MCF 10A (cell line): ENCODE data around the gene CYP1B1. TPM values are rescaled to one million over a fixed set of nuclear protein-coding genes. Genes with fewer than 3 reads are reported as not detected.

ENCODE experiments used
- BruUV-seq: library from RNA; stranded (reverse); fragments of 400-500 nt; replicated peaks from 2 replicates; lab custom pipeline; 2021; lab: Mats Ljungman, UMichigan
- CTCF ChIA-PET: fragments of 300-600 bp; sonication (Branson Sonifier 250); formaldehyde crosslinking; extraction: SDS; loops from one replicate; lab custom pipeline; 2021; ENCODE audit warnings: antibody characterized with exemption, inconsistent platforms; lab: Yijun Ruan, JAX
- POLR2A ChIA-PET: fragments of 300-600, 350-650 bp; sonication (Branson Sonifier 250); formaldehyde crosslinking; extraction: SDS; loops from one replicate; lab custom pipeline; 2020; ENCODE audit warnings: antibody characterized with exemption, inconsistent platforms; lab: Yijun Ruan, JAX
- DNase-seq: peaks from one replicate; pipeline ENCODE4 v3.0.0-alpha.2; 2018; ENCODE audit not compliant: unreplicated experiment
- H3K27ac Mint-ChIP-seq: one replicate; pipeline ENCODE4 v1.8.0; 2022; ENCODE audit warnings: mild to moderate bottlenecking, low read depth, mixed read lengths; ENCODE audit not compliant: unreplicated experiment
- H3K27me3 Mint-ChIP-seq: one replicate; pipeline ENCODE4 v1.8.0; 2022; ENCODE audit warnings: mixed read lengths; ENCODE audit not compliant: insufficient read depth, unreplicated experiment
- H3K36me3 Mint-ChIP-seq: one replicate; pipeline ENCODE4 v1.8.0; 2022; ENCODE audit warnings: mild to moderate bottlenecking, moderate library complexity, mixed read lengths; ENCODE audit not compliant: insufficient read depth, unreplicated experiment
- H3K4me1 Mint-ChIP-seq: one replicate; pipeline ENCODE4 v1.8.0; 2022; ENCODE audit warnings: mixed read lengths; ENCODE audit not compliant: insufficient read depth, unreplicated experiment
- H3K4me3 Mint-ChIP-seq: one replicate; pipeline ENCODE4 v1.8.0; 2022; ENCODE audit warnings: mild to moderate bottlenecking, moderate library complexity, mixed read lengths; ENCODE audit not compliant: unreplicated experiment
- H3K9me3 Mint-ChIP-seq: one replicate; pipeline ENCODE4 v1.8.0; 2022; ENCODE audit warnings: mixed read lengths; ENCODE audit not compliant: unreplicated experiment
- intact Hi-C: fragments of 100-400 bp; cut with micrococcal nuclease; formaldehyde crosslinking; loops from 2 replicates; pipeline ENCODE4 v1.14.1; 2022
- total RNA-seq: library from RNA; stranded (reverse); gene quantifications from 2 replicates; pipeline ENCODE4 v1.2.3, GENCODE V29; 2022
- TF ChIP-seq, protein P1 (sequence below): fragments of 200-600 bp; IDR thresholded peaks from one replicate; pipeline ENCODE4 v1.8.0; 2022; ENCODE audit warnings: antibody characterized with exemption, mild to moderate bottlenecking; ENCODE audit not compliant: unreplicated experiment

CYP1B1 gene
- total RNA-seq, 1 experiment from 2014 or later: 37.2 TPM

DNA sequence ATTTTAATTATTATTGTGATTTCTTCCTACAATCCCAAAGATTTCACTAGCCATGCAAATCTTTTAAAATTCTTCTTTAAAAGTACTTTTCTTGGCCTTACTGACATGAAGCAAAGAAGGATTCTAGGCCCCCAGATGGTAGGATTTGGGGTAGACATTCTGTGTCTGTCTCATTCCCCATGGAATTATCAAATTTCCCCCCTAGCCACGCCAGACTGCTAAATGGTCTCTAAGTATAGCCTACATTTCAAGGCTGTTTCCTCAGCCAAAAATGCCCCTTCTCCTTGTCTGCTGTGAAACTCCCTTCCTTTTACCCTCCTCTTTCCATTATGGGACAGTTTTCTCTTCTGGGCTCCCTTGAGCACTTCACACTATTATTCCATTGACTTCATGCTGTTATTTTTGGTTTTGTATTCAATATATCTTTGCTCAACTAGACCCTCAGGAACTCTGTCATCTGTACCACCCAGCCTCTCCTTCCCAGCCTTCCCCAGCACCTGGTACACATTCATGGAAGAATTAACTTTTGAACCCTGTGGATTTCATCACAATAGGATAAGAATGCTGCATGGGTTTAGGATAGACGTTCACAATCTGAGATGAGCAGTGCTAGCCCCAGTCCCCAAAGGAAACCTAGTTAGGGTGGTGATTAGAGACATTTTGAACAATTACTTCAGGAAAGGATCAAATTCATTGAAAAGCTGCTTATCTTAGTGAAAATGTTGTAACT is 21.5 kb upstream of the CYP1B1 start:
- no peak for DNase-seq
- H3K27me3 Mint-ChIP-seq: no peaks in the 10 kb centered on the region
- H3K36me3 Mint-ChIP-seq: no peaks in the 10 kb centered on the region
- TF ChIP-seq, protein P1, sequence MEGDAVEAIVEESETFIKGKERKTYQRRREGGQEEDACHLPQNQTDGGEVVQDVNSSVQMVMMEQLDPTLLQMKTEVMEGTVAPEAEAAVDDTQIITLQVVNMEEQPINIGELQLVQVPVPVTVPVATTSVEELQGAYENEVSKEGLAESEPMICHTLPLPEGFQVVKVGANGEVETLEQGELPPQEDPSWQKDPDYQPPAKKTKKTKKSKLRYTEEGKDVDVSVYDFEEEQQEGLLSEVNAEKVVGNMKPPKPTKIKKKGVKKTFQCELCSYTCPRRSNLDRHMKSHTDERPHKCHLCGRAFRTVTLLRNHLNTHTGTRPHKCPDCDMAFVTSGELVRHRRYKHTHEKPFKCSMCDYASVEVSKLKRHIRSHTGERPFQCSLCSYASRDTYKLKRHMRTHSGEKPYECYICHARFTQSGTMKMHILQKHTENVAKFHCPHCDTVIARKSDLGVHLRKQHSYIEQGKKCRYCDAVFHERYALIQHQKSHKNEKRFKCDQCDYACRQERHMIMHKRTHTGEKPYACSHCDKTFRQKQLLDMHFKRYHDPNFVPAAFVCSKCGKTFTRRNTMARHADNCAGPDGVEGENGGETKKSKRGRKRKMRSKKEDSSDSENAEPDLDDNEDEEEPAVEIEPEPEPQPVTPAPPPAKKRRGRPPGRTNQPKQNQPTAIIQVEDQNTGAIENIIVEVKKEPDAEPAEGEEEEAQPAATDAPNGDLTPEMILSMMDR: no peak
- CTCF ChIA-PET: interaction anchor here (0.9 to 1.5 kb wide), 3 partner anchors 13 to 81 kb away, joined by 3 to 4 read pairs (median 4); no protein-coding TSS in a partner anchor
- POLR2A ChIA-PET: interaction anchor here (1.1 to 8.7 kb wide), 4 partner anchors 10 to 141 kb away, joined by 5 to 100 read pairs (median 47); partner anchors contain the start of gene CYP1B1
- peaks cover 44% of the 10 kb centered on the region for H3K4me1 Mint-ChIP-seq
- H3K4me3 Mint-ChIP-seq: no peak overlapping the region
- H3K9me3 Mint-ChIP-seq: no peaks in the 10 kb centered on the region
- no TSS peak for BruUV-seq
- intact Hi-C loops: loop anchor here (2.0 kb wide), 1 partner anchor 21 kb away; the partner anchor contains the start of gene CYP1B1
- peak overlapping the region; percentile 52 for H3K27ac Mint-ChIP-seq

DNA sequence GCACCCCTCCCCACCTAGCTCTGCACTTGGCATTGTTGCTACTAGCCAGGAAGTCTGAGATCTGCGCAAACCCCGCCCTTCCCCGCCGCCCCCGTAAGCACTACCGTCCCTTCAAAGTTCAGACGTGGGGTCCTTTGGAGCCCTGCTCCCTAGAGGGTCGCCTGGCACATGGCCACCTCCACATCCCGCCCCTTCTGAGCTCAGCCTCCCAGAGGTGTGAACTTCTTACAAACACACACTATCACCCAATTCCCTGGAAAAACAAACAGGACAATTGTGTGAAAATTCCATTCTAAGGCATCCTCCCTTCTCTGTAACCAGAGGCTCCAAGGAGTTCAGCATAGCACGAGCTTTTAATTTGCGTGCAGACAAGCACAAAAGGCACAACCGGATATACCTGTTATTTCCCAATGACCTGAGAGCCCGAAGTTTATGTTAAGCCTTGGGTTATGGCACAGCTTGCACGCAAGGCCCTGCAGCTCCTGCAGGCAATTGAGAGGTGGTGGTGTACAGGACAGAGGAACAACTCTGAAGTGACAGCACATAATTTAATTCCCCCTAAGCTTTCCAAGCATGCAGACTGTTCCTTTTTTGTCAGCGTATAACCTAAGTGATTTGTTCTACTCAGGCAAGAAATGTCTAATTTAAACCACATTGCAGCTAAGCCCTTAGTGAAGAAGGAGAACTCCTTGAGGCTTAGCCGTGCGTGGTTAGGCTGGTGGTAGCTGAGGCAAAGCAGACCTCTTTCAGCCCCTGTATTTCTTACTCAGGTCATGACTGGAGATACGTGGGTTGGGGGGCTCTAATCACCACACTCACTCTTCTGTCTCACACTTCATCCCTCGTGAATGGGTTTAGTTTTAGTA is 20.3 kb upstream of the CYP1B1 start:
- Mint-ChIP-seq H3K27ac (peak overlapping the region; percentile 79), H3K36me3 (no peaks in the 10 kb centered on the region), H3K9me3 (no peaks in the 10 kb centered on the region), H3K27me3 (no peaks in the 10 kb centered on the region), H3K4me3 (no peak overlapping the region), H3K4me1 (peaks cover 54% of the 10 kb centered on the region)
- BruUV-seq: no TSS peak
- TF ChIP-seq, protein P1: no peak
- peak; percentile 96 for DNase-seq
- ChIA-PET POLR2A (interaction anchor here (0.8 to 8.7 kb wide), 11 partner anchors 8 to 141 kb away, joined by 3 to 100 read pairs (median 4); partner anchors contain the start of gene CYP1B1), CTCF (interaction anchor here (0.6 to 1.5 kb wide), 5 partner anchors 16 to 83 kb away, joined by 3 to 8 read pairs (median 4); partner anchors contain the start of gene CYP1B1)
- intact Hi-C loops: loop anchor here (2.0 kb wide), 1 partner anchor 19 kb away; the partner anchor contains the start of gene CYP1B1

DNA sequence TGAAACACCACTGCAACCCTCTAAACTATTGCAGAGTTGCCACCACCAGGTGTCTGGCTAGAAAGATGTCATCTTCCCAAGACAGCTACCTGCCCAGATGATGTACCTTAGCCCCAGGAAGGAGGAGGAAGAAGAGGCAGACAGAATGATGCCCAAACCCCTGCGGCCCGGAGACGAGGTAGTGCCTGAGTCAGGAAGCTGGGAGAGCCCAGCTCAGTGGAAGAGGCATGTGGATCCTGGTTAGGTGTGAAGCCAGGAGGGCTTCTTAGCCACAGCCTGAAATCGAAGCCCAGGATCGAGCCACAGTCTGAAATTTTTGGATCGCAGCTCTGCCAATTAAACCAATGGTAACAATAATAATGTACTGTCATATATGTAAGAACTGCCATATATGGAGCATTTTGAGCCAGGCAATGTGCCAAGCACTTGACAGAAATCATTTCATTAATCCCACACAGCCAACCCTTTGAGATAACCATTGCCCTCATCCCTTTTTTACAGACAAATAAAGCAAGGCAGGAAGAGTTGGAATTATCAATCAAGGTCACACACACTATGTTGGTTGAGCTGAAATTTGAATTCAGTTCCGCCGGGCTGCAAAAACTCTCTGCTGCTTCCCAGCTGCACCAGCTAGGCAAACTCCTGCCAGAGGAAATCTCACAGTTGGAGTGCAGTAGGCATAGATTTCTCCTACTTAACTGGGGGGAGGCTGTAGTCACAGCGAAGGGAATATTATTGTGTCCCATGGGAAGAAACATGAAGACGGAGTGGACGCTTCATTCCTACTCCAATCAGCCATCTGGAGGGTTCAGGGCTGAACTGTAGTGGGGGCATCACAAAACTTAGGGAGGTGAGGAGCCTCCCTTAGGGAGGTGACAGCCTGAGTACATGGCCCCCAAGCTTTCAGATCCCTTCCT is 19.4 kb upstream of the CYP1B1 start:
- H3K36me3 Mint-ChIP-seq: peaks cover 4% of the 10 kb centered on the region
- BruUV-seq: no TSS peak
- TF ChIP-seq, protein P1: no peak
- no peak overlapping the region for H3K4me3 Mint-ChIP-seq
- POLR2A ChIA-PET: interaction anchor here (0.8 to 8.7 kb wide), 11 partner anchors 9 to 142 kb away, joined by 3 to 100 read pairs (median 4); partner anchors contain the start of gene CYP1B1
- no peaks in the 10 kb centered on the region for H3K9me3 Mint-ChIP-seq
- intact Hi-C loops: no loop called here
- peak overlapping the region; percentile 79 for H3K27ac Mint-ChIP-seq
- DNase-seq: no peak
- CTCF ChIA-PET: interaction anchor here (1.0 to 1.3 kb wide), 2 partner anchors 15 to 19 kb away, joined by 6 to 8 read pairs; partner anchors contain the start of gene CYP1B1
- peaks cover 54% of the 10 kb centered on the region for H3K4me1 Mint-ChIP-seq
- H3K27me3 Mint-ChIP-seq: no peaks in the 10 kb centered on the region
